ENCODE measurements around the gene TRIM28.

TRIM28 gene

GRCh38 chr19:58557221-58558065 lies 13.6 kb downstream of the TRIM28 start:
- Histone ChIP-seq H3K4me1 (ENCODE audit: control insufficient read depth, insufficient read depth, low read length) (no peaks in the 10 kb centered on the region), H3K9me3 (ENCODE audit: control insufficient read depth, insufficient read depth, low read length) (no peaks in the 10 kb centered on the region), H3K4me3 (ENCODE audit: low read length) (peak overlapping the region; percentile 91; the same call in 1 of the 2 replicates), H3K27ac (ENCODE audit: low read length) (no peak overlapping the region), H3K36me3 (ENCODE audit: control insufficient read depth, insufficient read depth, low read length) (peaks cover 8% of the 10 kb centered on the region; the same call in 1 of the 2 replicates), H3K27me3 (ENCODE audit: control insufficient read depth, insufficient read depth, low read length) (no peaks in the 10 kb centered on the region)
- WGBS (ENCODE audit: insufficient coverage, insufficient read length): 100% methylated on average over 1 of the region's 12 CpGs
- no peak for DNase-seq (ENCODE audit: low read depth, low spot score)

DNA sequence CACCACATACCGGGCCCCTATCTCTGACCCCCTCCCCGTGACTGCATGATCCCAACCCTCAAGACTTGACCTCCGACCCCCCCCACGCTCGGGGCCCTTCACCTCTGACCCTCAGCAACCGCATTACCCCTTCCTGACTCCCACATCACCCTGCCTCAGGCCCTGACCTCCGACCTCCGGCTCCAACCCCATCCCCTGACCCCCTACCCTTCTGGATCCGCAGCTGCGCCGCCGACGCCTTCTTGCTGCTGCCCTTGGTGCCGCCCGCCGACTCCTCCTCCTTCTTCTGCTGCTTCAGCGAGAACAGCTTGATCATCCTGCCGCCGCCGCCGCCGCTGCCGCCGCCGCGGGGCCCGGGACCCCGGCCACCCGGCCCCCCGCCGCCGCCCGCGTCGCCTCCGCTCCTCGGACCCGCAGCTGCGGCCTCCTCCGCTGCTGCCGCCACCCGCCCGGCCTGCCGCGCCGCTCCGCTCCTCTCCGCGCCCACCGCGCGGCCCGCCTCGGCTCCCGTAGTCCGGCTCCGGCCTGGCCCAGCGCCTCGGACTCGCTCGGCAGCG lies 14.3 kb downstream of the TRIM28 start, which contains the start of gene UBE2M:
Gene UBE2M (minus strand): TSS at position 546 of the 557 bp plus-strand sequence. CDS start 230 bp downstream, at position 316.
- H3K27ac ChIP-seq (ENCODE audit: low read length): no peak within 1 kb of the TSS
- peak within 1 kb of the TSS; percentile 91 for H3K4me3 ChIP-seq (ENCODE audit: low read length)
- whole genome bisulfite sequencing (ENCODE audit: insufficient coverage, insufficient read length): no CpG with 5 or more reads among the region's 62 CpGs
- peaks cover 8% of the 10 kb centered on the region for H3K36me3 ChIP-seq (ENCODE audit: control insufficient read depth, insufficient read depth, low read length)
- 0 out of 2 replicates have a peak, but pooled peaks cover 2% of the 10 kb centered on the region for H3K4me1 ChIP-seq (ENCODE audit: control insufficient read depth, insufficient read depth, low read length)
- H3K9me3 ChIP-seq (ENCODE audit: control insufficient read depth, insufficient read depth, low read length): no peaks in the 10 kb centered on the region
- H3K27me3 ChIP-seq (ENCODE audit: control insufficient read depth, insufficient read depth, low read length): no peaks in the 10 kb centered on the region
- DNase-seq (ENCODE audit: low read depth, low spot score): no peak

- 0 out of 2 replicates have a peak, but pooled peaks cover 2% of the 10 kb centered on the region for H3K4me1 ChIP-seq (ENCODE audit: control insufficient read depth, insufficient read depth, low read length)
- no CpG with 5 or more reads among the region's 76 CpGs for WGBS (ENCODE audit: insufficient coverage, insufficient read length)
- no peak overlapping the region for H3K27ac ChIP-seq (ENCODE audit: low read length)
- peaks cover 8% of the 10 kb centered on the region for H3K36me3 ChIP-seq (ENCODE audit: control insufficient read depth, insufficient read depth, low read length)
- peak overlapping the region; percentile 91; the same call in 1 of the 2 replicates for H3K4me3 ChIP-seq (ENCODE audit: low read length)
- DNase-seq (ENCODE audit: low read depth, low spot score): peak; percentile 96
- H3K27me3 ChIP-seq (ENCODE audit: control insufficient read depth, insufficient read depth, low read length): no peaks in the 10 kb centered on the region
- H3K9me3 ChIP-seq (ENCODE audit: control insufficient read depth, insufficient read depth, low read length): no peaks in the 10 kb centered on the region
Measured at GRCh38 chr19:58558623-58559274, 14.9 kb downstream of the TRIM28 start.

- H3K36me3 ChIP-seq (ENCODE audit: control insufficient read depth, insufficient read depth, low read length): peaks cover 8% of the 10 kb centered on the region
- WGBS (ENCODE audit: insufficient coverage, insufficient read length): no CpG with 5 or more reads among the region's 33 CpGs
- no peaks in the 10 kb centered on the region for H3K27me3 ChIP-seq (ENCODE audit: control insufficient read depth, insufficient read depth, low read length)
- H3K9me3 ChIP-seq (ENCODE audit: control insufficient read depth, insufficient read depth, low read length): no peaks in the 10 kb centered on the region
- peak; percentile 92 for DNase-seq (ENCODE audit: low read depth, low spot score)
- H3K4me3 ChIP-seq (ENCODE audit: low read length): peak overlapping the region; percentile 56; the same call in 1 of the 2 replicates
- no peak overlapping the region for H3K27ac ChIP-seq (ENCODE audit: low read length)
- H3K4me1 ChIP-seq (ENCODE audit: control insufficient read depth, insufficient read depth, low read length): 0 out of 2 replicates have a peak, but pooled peaks cover 2% of the 10 kb centered on the region
Measured at GRCh38 chr19:58559275-58560006, 15.6 kb downstream of the TRIM28 start.

DNA sequence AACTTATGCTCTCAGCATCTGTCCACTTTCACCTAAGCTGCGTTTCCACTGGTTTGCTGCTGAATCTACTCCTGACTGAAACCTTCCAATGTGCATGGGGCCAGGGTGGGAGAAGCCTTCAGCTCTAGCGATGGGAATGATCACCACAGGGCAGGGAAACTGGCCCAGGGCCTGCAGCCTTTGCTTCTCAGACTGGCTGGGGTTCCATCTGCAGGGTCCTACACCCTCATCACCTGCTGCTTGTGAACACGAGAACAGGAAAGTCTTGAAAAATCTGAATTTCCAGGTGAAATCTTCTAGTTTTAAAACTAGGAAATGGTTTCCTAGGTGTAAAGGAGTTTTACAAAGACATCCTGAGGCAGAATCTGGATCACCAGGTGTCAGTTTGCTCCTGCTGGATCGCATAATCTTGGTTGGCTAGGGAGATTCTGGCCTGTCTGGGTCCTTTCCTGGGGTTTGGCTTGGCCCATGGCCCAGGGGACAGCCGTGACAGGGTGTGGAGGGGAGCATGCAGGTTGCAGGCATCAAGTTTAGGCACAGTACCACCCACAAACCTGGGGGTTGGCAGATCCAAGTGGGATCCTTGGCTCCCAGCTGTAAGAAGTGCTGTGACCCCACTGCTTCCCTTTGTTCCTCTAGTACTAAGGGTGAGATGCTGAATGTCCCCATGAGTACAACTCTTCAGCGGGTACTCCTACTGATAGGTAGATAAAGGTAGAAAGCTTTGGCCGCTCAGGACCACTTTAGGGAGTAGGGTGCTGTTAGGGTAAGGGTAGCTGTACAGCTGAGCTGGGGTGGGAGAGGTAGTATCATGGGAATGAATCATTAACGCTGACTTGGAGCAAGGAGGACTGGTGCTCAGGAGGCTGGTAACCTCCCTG lies 16.4 kb downstream of the TRIM28 start:
- H3K36me3 ChIP-seq (ENCODE audit: control insufficient read depth, insufficient read depth, low read length): peaks cover 8% of the 10 kb centered on the region
- no CpG with 5 or more reads among the region's 8 CpGs for WGBS (ENCODE audit: insufficient coverage, insufficient read length)
- H3K4me1 ChIP-seq (ENCODE audit: control insufficient read depth, insufficient read depth, low read length): 0 out of 2 replicates have a peak, but pooled peaks cover 2% of the 10 kb centered on the region
- H3K9me3 ChIP-seq (ENCODE audit: control insufficient read depth, insufficient read depth, low read length): no peaks in the 10 kb centered on the region
- DNase-seq (ENCODE audit: low read depth, low spot score): no peak
- H3K4me3 ChIP-seq (ENCODE audit: low read length): peak overlapping the region; percentile 56; the same call in 1 of the 2 replicates
- H3K27me3 ChIP-seq (ENCODE audit: control insufficient read depth, insufficient read depth, low read length): no peaks in the 10 kb centered on the region
- H3K27ac ChIP-seq (ENCODE audit: low read length): no peak overlapping the region

DNA sequence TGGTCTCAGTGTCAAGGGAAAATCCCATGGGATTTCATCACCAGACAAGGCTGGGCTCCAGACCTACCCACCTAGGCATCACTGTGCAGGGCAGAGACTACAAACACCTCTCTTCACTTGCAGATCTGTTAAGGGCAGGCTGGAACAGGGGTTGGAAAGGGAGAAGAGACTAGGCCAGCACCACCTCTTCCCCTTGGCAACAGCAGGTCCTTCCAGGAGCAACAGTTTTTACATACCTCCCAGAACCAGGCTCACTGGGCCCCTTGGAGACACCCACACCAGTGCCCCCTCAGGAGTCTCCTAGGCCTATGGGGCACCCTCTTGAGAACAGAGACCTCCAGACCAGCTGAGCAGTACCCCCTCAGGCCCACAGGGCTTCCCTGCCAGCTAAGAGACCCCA lies 17.1 kb downstream of the TRIM28 start:
- no peak overlapping the region for H3K27ac ChIP-seq (ENCODE audit: low read length)

DNA sequence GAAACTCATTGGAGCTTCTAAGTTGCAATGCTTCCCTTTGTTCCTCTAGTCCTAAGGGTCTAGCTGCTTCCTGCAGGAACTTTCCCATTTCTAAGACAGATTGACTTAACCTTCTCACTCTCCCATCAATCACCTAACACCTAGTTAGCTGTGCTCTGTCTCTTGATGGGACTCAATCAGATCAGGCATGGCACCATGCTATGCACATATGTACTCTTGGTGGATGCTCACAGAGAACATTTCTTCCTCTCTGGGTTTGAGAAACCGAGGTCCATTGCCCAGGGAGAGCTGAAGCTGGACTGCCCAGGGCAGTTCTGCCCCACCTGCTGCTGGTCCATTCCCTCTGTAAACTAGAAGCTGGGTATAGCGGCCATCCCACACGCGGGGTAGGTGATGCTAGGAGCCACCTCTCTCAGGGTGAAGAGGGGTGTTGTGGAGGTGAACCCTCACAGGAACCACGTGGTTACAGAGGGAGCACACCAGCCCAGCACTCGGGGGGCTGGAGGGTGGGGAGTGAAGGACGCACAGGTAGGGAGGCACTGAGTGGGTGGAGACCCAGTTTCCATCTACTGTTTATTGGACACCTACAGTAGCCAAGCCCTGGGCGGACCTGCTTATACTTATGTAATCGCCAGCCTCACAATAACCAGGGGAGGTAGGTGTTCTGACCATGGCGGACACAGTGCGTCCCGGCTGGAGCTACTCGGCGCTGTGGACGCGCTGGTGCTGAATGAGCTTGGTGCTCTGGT lies 17.7 kb downstream of the TRIM28 start:
- H3K36me3 ChIP-seq (ENCODE audit: control insufficient read depth, insufficient read depth, low read length): peaks cover 1% of the 10 kb centered on the region
- no peaks in the 10 kb centered on the region for H3K9me3 ChIP-seq (ENCODE audit: control insufficient read depth, insufficient read depth, low read length)
- H3K4me1 ChIP-seq (ENCODE audit: control insufficient read depth, insufficient read depth, low read length): 0 out of 2 replicates have a peak, but pooled peaks cover 2% of the 10 kb centered on the region
- no CpG with 5 or more reads among the region's 16 CpGs for WGBS (ENCODE audit: insufficient coverage, insufficient read length)
- no peak overlapping the region for H3K4me3 ChIP-seq (ENCODE audit: low read length)
- no peaks in the 10 kb centered on the region for H3K27me3 ChIP-seq (ENCODE audit: control insufficient read depth, insufficient read depth, low read length)
- no peak overlapping the region for H3K27ac ChIP-seq (ENCODE audit: low read length)
- no peak for DNase-seq (ENCODE audit: low read depth, low spot score)

More for the DNA sequence above, 17.1 kb downstream of the TRIM28 start:
- DNase-seq (ENCODE audit: low read depth, low spot score): no peak
- peaks cover 8% of the 10 kb centered on the region for H3K36me3 ChIP-seq (ENCODE audit: control insufficient read depth, insufficient read depth, low read length)
- 0 out of 2 replicates have a peak, but pooled peaks cover 2% of the 10 kb centered on the region for H3K4me1 ChIP-seq (ENCODE audit: control insufficient read depth, insufficient read depth, low read length)
- no peak overlapping the region for H3K4me3 ChIP-seq (ENCODE audit: low read length)
- H3K27me3 ChIP-seq (ENCODE audit: control insufficient read depth, insufficient read depth, low read length): no peaks in the 10 kb centered on the region
- H3K9me3 ChIP-seq (ENCODE audit: control insufficient read depth, insufficient read depth, low read length): no peaks in the 10 kb centered on the region

- no CpG with 5 or more reads among the region's 107 CpGs for WGBS (ENCODE audit: insufficient coverage, insufficient read length)
- no peaks in the 10 kb centered on the region; the same call in 1 of the 2 replicates for H3K36me3 ChIP-seq (ENCODE audit: control insufficient read depth, insufficient read depth, low read length)
- H3K4me1 ChIP-seq (ENCODE audit: control insufficient read depth, insufficient read depth, low read length): 0 out of 2 replicates have a peak, but pooled peaks cover 2% of the 10 kb centered on the region
- H3K27ac ChIP-seq (ENCODE audit: low read length): no peak overlapping the region
- no peaks in the 10 kb centered on the region for H3K9me3 ChIP-seq (ENCODE audit: control insufficient read depth, insufficient read depth, low read length)
- DNase-seq (ENCODE audit: low read depth, low spot score): no peak
- H3K27me3 ChIP-seq (ENCODE audit: control insufficient read depth, insufficient read depth, low read length): no peaks in the 10 kb centered on the region
- H3K4me3 ChIP-seq (ENCODE audit: low read length): peak overlapping the region; percentile 18; the same call in 1 of the 2 replicates
Measured at GRCh38 chr19:58562122-58563033, 18.5 kb downstream of the TRIM28 start.
